Measurements from ENCODE around the gene MORN5. TPM values are rescaled to one million over a fixed set of nuclear protein-coding genes. Genes with fewer than 3 reads are reported as not detected.

MORN5 gene
- total and polyA plus RNA-seq, 9 of the 15 experiments (the other 6 are each of a cell fraction or from before 2014, with no cell fraction given) = not detected

- no peak for TF ChIP-seq CCAR2 (IDR thresholded peaks at IDR 0.05; ENCODE audit: low read depth, low read length)
- no peak for TF ChIP-seq ZBTB34 (CRISPR knock-in tag; IDR thresholded peaks at IDR 0.05)
- TF ChIP-seq, protein P1, sequence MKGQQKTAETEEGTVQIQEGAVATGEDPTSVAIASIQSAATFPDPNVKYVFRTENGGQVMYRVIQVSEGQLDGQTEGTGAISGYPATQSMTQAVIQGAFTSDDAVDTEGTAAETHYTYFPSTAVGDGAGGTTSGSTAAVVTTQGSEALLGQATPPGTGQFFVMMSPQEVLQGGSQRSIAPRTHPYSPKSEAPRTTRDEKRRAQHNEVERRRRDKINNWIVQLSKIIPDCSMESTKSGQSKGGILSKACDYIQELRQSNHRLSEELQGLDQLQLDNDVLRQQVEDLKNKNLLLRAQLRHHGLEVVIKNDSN (CRISPR knock-in tag; IDR thresholded peaks at IDR 0.05) = no peak; the same call in 1 of the 2 replicates
- TF ChIP-seq ZNF253 (CRISPR knock-in tag; conservative IDR thresholded peaks at IDR 0.05) = no peak
- TF ChIP-seq RBFOX2 (IDR thresholded peaks at IDR 0.05; ENCODE audit: low read depth, low read length) = peak; percentile 80
- peak; percentile 42; the same call in 1 of the 2 replicates for TF ChIP-seq BHLHE40 (IDR thresholded peaks at IDR 0.05; ENCODE audit: low read length)
- no peak for TF ChIP-seq ETV5 (CRISPR knock-in tag; IDR thresholded peaks at IDR 0.05; ENCODE audit: low read depth)
- no peak for TF ChIP-seq SIX5 (IDR thresholded peaks at IDR 0.05; ENCODE audit: borderline replicate concordance in 1 of 2, insufficient read depth in 1 of 2, low read depth in 1 of 2, low read length in 2 of 2)
- TF ChIP-seq FOXM1 (IDR thresholded peaks at IDR 0.05; ENCODE audit: low read depth) = no peak
- no peak for TF ChIP-seq FOXM1 (CRISPR knock-in tag; IDR thresholded peaks at IDR 0.05; ENCODE audit: low read depth)
- no peak for TF ChIP-seq SOX6 (IDR thresholded peaks at IDR 0.05)
- TF ChIP-seq SNAPC5 (CRISPR knock-in tag; IDR thresholded peaks at IDR 0.05) = no peak
- no peak for TF ChIP-seq BMI1 (IDR thresholded peaks at IDR 0.05; ENCODE audit: low read length)
- peak; percentile 89 for TF ChIP-seq CXXC5 (CRISPR knock-in tag; IDR thresholded peaks at IDR 0.05)
- TF ChIP-seq THRAP3 (IDR thresholded peaks at IDR 0.05; ENCODE audit: borderline replicate concordance) = no peak
- peak; percentile 69; the same call in 1 of the 2 replicates for TF ChIP-seq ATF6 (CRISPR knock-in tag; IDR thresholded peaks at IDR 0.05)
- no peak for TF ChIP-seq ZNF76 (CRISPR knock-in tag; IDR thresholded peaks at IDR 0.05; ENCODE audit: borderline replicate concordance)
- TF ChIP-seq GATAD2B (IDR thresholded peaks at IDR 0.05; ENCODE audit: borderline replicate concordance) = no peak
- TF ChIP-seq PTTG1 (tag; IDR thresholded peaks at IDR 0.05; ENCODE audit: low read depth) = no peak
- TF ChIP-seq, protein P2, sequence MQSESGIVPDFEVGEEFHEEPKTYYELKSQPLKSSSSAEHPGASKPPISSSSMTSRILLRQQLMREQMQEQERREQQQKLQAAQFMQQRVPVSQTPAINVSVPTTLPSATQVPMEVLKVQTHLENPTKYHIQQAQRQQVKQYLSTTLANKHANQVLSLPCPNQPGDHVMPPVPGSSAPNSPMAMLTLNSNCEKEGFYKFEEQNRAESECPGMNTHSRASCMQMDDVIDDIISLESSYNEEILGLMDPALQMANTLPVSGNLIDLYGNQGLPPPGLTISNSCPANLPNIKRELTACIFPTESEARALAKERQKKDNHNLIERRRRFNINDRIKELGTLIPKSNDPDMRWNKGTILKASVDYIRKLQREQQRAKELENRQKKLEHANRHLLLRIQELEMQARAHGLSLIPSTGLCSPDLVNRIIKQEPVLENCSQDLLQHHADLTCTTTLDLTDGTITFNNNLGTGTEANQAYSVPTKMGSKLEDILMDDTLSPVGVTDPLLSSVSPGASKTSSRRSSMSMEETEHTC (IDR thresholded peaks at IDR 0.05) = no peak
- TF ChIP-seq, protein P3, sequence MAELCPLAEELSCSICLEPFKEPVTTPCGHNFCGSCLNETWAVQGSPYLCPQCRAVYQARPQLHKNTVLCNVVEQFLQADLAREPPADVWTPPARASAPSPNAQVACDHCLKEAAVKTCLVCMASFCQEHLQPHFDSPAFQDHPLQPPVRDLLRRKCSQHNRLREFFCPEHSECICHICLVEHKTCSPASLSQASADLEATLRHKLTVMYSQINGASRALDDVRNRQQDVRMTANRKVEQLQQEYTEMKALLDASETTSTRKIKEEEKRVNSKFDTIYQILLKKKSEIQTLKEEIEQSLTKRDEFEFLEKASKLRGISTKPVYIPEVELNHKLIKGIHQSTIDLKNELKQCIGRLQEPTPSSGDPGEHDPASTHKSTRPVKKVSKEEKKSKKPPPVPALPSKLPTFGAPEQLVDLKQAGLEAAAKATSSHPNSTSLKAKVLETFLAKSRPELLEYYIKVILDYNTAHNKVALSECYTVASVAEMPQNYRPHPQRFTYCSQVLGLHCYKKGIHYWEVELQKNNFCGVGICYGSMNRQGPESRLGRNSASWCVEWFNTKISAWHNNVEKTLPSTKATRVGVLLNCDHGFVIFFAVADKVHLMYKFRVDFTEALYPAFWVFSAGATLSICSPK (IDR thresholded peaks at IDR 0.05; ENCODE audit: borderline replicate concordance) = no peak
Measured at GRCh38 chr9:122213589-122214413, 54.1 kb downstream of the MORN5 start (continued).

Data from K562 (cell line).